ENCODE results near the gene PRELP. TPM values are rescaled to one million over a fixed set of nuclear protein-coding genes. Genes with fewer than 3 reads are reported as not detected.

Gene PRELP
- polyA plus RNA-seq, 1 experiment: 3.9 TPM

GRCh38 chr1:203454986-203455471 is 20.6 kb upstream of the PRELP start:
- CTCF ChIA-PET: interaction anchor here (0.6 to 1.9 kb wide), 3 partner anchors 13 to 385 kb away, joined by 3 to 5 read pairs (median 4); no protein-coding TSS in a partner anchor
- H3K27me3 ChIP-seq (ENCODE audit: control insufficient read depth, insufficient read depth, low read length): no peaks in the 10 kb centered on the region
- H3K4me3 ChIP-seq (ENCODE audit: low read depth, low read length): no peak overlapping the region
- DNase-seq (ENCODE audit: low read depth): no peak
- H3K36me3 ChIP-seq (ENCODE audit: control insufficient read depth, insufficient read depth, low read length): no peaks in the 10 kb centered on the region
- POLR2A ChIA-PET: interaction anchor here (1.2 kb wide), 1 partner anchor 15 kb away, joined by 3 read pairs; no protein-coding TSS in a partner anchor
- no peak for TF ChIP-seq CTCF (IDR thresholded peaks at IDR 0.05; ENCODE audit: insufficient read depth, low read depth, low read length)

GRCh38 chr1:203455706-203456105 is 19.9 kb upstream of the PRELP start:
- no peak for DNase-seq (ENCODE audit: low read depth)
- Histone ChIP-seq H3K4me3 (ENCODE audit: low read depth, low read length) (no peak overlapping the region), H3K36me3 (ENCODE audit: control insufficient read depth, insufficient read depth, low read length) (no peaks in the 10 kb centered on the region), H3K27me3 (ENCODE audit: control insufficient read depth, insufficient read depth, low read length) (no peaks in the 10 kb centered on the region)
- no peak for TF ChIP-seq CTCF (IDR thresholded peaks at IDR 0.05; ENCODE audit: insufficient read depth, low read depth, low read length)
- POLR2A ChIA-PET: no interaction called here
- CTCF ChIA-PET: interaction anchor here (1.3 to 1.9 kb wide), 3 partner anchors 10 to 115 kb away, joined by 4 to 5 read pairs (median 5); no protein-coding TSS in a partner anchor

- no peaks in the 10 kb centered on the region for H3K36me3 ChIP-seq (ENCODE audit: control insufficient read depth, insufficient read depth, low read length)
- H3K4me3 ChIP-seq (ENCODE audit: low read depth, low read length): no peak overlapping the region
- ChIA-PET POLR2A (no interaction called here), CTCF (interaction anchor here (1.0 to 1.5 kb wide), 3 partner anchors 9 to 113 kb away, joined by 3 to 5 read pairs (median 4); no protein-coding TSS in a partner anchor)
- DNase-seq (ENCODE audit: low read depth): no peak
- TF ChIP-seq CTCF (IDR thresholded peaks at IDR 0.05; ENCODE audit: insufficient read depth, low read depth, low read length): no peak
- no peaks in the 10 kb centered on the region for H3K27me3 ChIP-seq (ENCODE audit: control insufficient read depth, insufficient read depth, low read length)
These were observed 19.0 kb upstream of the PRELP start for GRCh38 chr1:203456577-203456976.

- CTCF ChIA-PET: interaction anchor here (1.3 kb wide), 1 partner anchor 8 kb away, joined by 3 read pairs; no protein-coding TSS in a partner anchor
- no peak for TF ChIP-seq CTCF (IDR thresholded peaks at IDR 0.05; ENCODE audit: insufficient read depth, low read depth, low read length)
- POLR2A ChIA-PET: no interaction called here
- Histone ChIP-seq H3K27me3 (ENCODE audit: control insufficient read depth, insufficient read depth, low read length) (no peaks in the 10 kb centered on the region), H3K36me3 (ENCODE audit: control insufficient read depth, insufficient read depth, low read length) (no peaks in the 10 kb centered on the region), H3K4me3 (ENCODE audit: low read depth, low read length) (no peak overlapping the region)
- no peak for DNase-seq (ENCODE audit: low read depth)
These were observed 17.5 kb upstream of the PRELP start for GRCh38 chr1:203458078-203458477.

- ChIA-PET POLR2A (no interaction called here), CTCF (interaction anchor here (2.5 kb wide), 1 partner anchor 28 kb away, joined by 9 read pairs; no protein-coding TSS in a partner anchor)
- Histone ChIP-seq H3K27me3 (ENCODE audit: control insufficient read depth, insufficient read depth, low read length) (no peaks in the 10 kb centered on the region), H3K4me3 (ENCODE audit: low read depth, low read length) (no peak overlapping the region), H3K36me3 (ENCODE audit: control insufficient read depth, insufficient read depth, low read length) (no peaks in the 10 kb centered on the region)
- DNase-seq (ENCODE audit: low read depth): no peak
- no peak for TF ChIP-seq CTCF (IDR thresholded peaks at IDR 0.05; ENCODE audit: insufficient read depth, low read depth, low read length)
These were observed 15.9 kb upstream of the PRELP start for GRCh38 chr1:203459671-203460201.
